Hematopoietic multipotent progenitor cell treated with erythropoietin and hydrocortisone succinate and interleukin-3 and kit ligand, for 15 days (in vitro differentiated cells): Measurements from ENCODE around the gene PSG1.
"Not testable (repeated sequence)": the region's sequence is repeated elsewhere in the genome, so short reads cannot be mapped to it uniquely, and the experiment has no call there.

Experiments used
- DNase-seq: peaks from one replicate; pipeline ENCODE4 v3.0.0-alpha.2; 2015; ENCODE audit warnings: low spot score

PSG1 gene

DNA sequence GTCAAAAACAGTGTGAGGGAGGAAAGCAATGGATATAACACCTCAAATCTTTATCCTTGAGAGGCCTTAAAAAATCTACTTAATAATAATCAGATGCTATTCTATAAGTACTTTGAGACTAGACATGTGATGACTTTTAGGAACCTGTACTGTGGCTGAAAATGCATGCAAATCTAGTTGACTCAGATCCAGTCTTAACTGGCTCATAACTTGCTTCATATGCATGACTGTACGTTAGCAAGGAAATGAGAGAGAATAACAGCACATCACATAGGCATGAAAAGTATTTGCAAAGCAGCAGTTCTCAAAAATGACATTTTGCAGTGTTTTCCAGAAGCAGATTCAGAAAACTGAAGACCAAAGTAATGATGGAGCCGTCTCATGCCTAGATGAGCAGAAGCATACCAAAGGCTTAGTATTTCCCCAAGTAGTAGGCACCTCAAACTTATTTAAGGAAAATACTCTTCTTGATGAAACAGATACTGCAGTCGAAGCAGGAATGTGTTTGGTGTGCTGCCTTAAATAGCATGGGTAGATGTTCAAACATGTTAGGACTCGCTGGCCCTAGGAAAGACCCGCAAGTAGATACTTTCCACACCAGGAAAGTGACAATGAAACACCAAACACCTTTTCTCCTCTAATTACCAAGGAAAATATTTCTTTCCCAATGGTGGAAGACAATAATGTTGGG is 59.4 kb downstream of the PSG1 start:
- not testable (repeated sequence) for DNase-seq

DNA sequence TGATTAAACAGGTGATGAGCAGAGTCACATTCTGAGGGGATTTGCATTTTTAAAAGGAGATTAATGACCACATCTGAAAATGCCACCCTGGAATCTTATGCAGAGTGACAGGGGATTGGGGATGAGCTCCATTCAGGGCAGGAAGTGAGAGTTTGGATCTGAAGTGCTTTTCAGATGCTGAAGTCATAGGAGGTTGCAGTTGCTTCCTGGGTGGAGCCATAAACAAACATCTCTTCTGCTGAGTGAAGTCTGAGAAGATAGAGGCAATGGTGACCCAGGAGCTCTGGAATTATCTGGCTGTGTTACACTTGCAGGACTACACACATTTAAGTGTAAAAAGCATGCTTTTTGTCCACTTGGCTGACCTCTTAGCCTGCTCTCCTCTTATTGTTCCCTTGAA is 62.6 kb downstream of the PSG1 start:
- no peak for DNase-seq
